Upper lobe of left lung (tissue), 4 donors: ENCODE data around the gene BSPRY.

Experiments used
- EP300 ChIP-seq, 4 donors: sonication (generic); formaldehyde crosslinking; IDR thresholded peaks; one replicate each; pipeline ENCODE4 v1.5.1; 2017; ENCODE audit warnings: antibody characterized with exemption in 4 of 4, control low read depth in 2 of 4
- POLR2AphosphoS5 ChIP-seq, 2 donors: sonication (generic); formaldehyde crosslinking; IDR thresholded peaks; one replicate each; pipeline ENCODE4 v1.5.1; 2017; ENCODE audit warnings: antibody characterized with exemption in 2 of 2
- TF ChIP-seq, protein P1 (sequence below), 6 experiments: fragments of 450-650 bp in 4 of 6; fragments of 200-600 bp in 2 of 6; sonication (generic) in 2 of 6; IDR thresholded peaks; one replicate each; pipeline ENCODE4 v1.5.1; 2016 to 2019; ENCODE audit warnings: antibody characterized with exemption in 6 of 6

DNA sequence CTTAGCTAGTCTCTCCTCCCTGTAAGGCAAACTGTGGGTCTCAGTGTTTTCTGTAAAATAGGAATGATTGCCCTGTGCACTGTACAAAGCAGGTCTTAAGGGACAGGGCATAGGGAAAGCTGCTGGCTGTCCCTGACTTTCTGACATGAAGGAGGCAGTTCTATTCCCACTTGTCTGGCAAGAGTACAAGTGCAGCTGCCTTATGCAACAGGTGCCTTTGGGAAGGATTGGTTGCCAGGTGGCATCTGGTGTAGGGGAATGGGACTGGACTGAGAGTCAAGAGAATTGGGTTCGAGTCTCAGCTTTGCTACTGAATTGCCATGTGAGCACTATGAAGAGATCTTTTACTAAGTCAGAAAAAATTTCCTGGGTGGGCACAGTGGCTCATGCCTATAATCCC, 10.0 kb downstream of the BSPRY start:
- TF ChIP-seq, protein P1, sequence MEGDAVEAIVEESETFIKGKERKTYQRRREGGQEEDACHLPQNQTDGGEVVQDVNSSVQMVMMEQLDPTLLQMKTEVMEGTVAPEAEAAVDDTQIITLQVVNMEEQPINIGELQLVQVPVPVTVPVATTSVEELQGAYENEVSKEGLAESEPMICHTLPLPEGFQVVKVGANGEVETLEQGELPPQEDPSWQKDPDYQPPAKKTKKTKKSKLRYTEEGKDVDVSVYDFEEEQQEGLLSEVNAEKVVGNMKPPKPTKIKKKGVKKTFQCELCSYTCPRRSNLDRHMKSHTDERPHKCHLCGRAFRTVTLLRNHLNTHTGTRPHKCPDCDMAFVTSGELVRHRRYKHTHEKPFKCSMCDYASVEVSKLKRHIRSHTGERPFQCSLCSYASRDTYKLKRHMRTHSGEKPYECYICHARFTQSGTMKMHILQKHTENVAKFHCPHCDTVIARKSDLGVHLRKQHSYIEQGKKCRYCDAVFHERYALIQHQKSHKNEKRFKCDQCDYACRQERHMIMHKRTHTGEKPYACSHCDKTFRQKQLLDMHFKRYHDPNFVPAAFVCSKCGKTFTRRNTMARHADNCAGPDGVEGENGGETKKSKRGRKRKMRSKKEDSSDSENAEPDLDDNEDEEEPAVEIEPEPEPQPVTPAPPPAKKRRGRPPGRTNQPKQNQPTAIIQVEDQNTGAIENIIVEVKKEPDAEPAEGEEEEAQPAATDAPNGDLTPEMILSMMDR (IDR thresholded peaks at IDR 0.05) = no peak
- no peak for TF ChIP-seq EP300 (IDR thresholded peaks at IDR 0.05)
- no peak for TF ChIP-seq POLR2AphosphoS5 (IDR thresholded peaks at IDR 0.05)
